HEK293T (cell line): ENCODE results near the gene TXNL4A.

Experiments used
- BHLHE40 ChIP-seq: fragments of 450-650 bp; IDR thresholded peaks from 2 replicates; pipeline ENCODE4 v1.6.1; 2016; ENCODE audit warnings: mild to moderate bottlenecking, moderate library complexity, borderline replicate concordance
- L3MBTL2 ChIP-seq: fragments of 450-650 bp; conservative IDR thresholded peaks from 2 replicates; pipeline ENCODE4 v1.6.1; 2016; ENCODE audit warnings: mild to moderate bottlenecking
- LEF1 ChIP-seq: fragments of 450-650 bp; IDR thresholded peaks from 2 replicates; pipeline ENCODE4 v1.6.1; 2017; ENCODE audit warnings: mild to moderate bottlenecking, borderline replicate concordance
- SP1 ChIP-seq: fragments of 450-650 bp; IDR thresholded peaks from 2 replicates; pipeline ENCODE4 v1.6.1; 2017
- SUZ12 ChIP-seq: fragments of 450-650 bp; IDR thresholded peaks from 2 replicates; pipeline ENCODE4 v1.6.1; 2016; ENCODE audit warnings: mild to moderate bottlenecking
- ZNF384 ChIP-seq: fragments of 450-650 bp; IDR thresholded peaks from 2 replicates; pipeline ENCODE4 v1.6.1; 2016

DNA sequence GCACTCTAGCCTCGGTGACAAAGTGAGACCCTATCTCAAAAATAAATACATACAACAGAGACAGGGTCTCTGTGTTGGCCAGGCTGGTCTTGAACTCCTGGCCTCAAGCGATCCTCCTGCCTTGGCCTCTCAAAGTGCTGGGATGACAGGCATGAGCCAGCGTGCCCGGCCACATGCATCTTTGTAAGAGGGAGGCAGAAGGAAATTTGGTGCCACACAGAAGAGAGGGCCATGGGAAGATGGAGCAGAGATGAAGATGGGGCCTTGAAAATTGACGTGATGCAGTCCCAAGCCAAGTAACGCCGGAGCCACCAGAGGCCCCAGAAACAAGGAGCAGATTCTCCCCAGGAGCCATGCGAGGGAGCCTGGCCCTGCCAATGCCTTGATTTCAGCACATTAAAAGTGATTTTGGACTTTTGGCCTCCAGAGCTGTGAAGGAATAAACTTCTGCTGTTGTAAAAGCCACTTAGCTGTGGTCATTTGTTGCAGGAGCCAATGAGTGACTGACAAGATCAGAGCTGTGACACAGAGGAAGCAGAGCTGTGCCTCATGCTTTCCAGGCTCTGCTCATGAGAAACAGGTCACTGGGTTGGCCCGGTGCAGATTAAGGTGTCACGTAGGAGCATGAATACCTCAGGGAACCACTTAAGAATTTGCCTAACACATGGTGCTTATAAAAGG is 34.3 kb downstream of the TXNL4A start:
- TF ChIP-seq SUZ12 (no peak), LEF1 (no peak), ZNF384 (no peak), BHLHE40 (no peak), SP1 (no peak), L3MBTL2 (no peak)
